ENCODE measurements around the gene NQO2. TPM values are rescaled to one million over a fixed set of nuclear protein-coding genes. Genes with fewer than 3 reads are reported as not detected.
"Not testable (repeated sequence)": the region's sequence is repeated elsewhere in the genome, so short reads cannot be mapped to it uniquely, and the experiment has no call there.

NQO2 gene
- total RNA-seq, 1 experiment from 2014 or later: 5.5 TPM

- Histone ChIP-seq H2AFZ (ENCODE audit: low read length) (no peak overlapping the region), H3K4me2 (ENCODE audit: low read depth, low read length, poor library complexity, severe bottlenecking) (peak overlapping the region; percentile 68), H3K27me3 (ENCODE audit: low read length) (no peaks in the 10 kb centered on the region), H3K4me1 (ENCODE audit: low read length) (peaks cover 26% of the 10 kb centered on the region), H3K9me2 (replicated peaks; ENCODE audit: insufficient read depth, low read length) (no peaks in the 10 kb centered on the region), H3K9me3 (ENCODE audit: low read length) (no peaks in the 10 kb centered on the region), H3K27ac (ENCODE audit: low read length) (no peak overlapping the region), H4K20me1 (ENCODE audit: insufficient read depth, low read depth, low read length) (no peaks in the 10 kb centered on the region), H3K79me2 (ENCODE audit: low read length) (no peaks in the 10 kb centered on the region), H3K36me3 (ENCODE audit: insufficient read depth, low read length) (no peaks in the 10 kb centered on the region), H3K9ac (ENCODE audit: low read length) (peak overlapping the region; percentile 47), H3K4me3 (ENCODE audit: low read length) (peak overlapping the region; percentile 66)
- DNase-seq: no peak
These were observed 586 bp upstream of the NQO2 start for GRCh38 chr6:2998998-2999617.

- no peaks in the 10 kb centered on the region for H3K9me2 ChIP-seq (replicated peaks; ENCODE audit: insufficient read depth, low read length)
- H3K9me3 ChIP-seq (ENCODE audit: low read length): no peaks in the 10 kb centered on the region
- no peaks in the 10 kb centered on the region for H3K79me2 ChIP-seq (ENCODE audit: low read length)
- DNase-seq: no peak
- no peaks in the 10 kb centered on the region for H3K27me3 ChIP-seq (ENCODE audit: low read length)
- no peak overlapping the region for H3K27ac ChIP-seq (ENCODE audit: low read length)
- H3K4me1 ChIP-seq (ENCODE audit: low read length): peaks cover 27% of the 10 kb centered on the region
- H3K36me3 ChIP-seq (ENCODE audit: insufficient read depth, low read length): no peaks in the 10 kb centered on the region
- no peak overlapping the region for H2AFZ ChIP-seq (ENCODE audit: low read length)
- no peak overlapping the region for H3K9ac ChIP-seq (ENCODE audit: low read length)
- H4K20me1 ChIP-seq (ENCODE audit: insufficient read depth, low read depth, low read length): no peaks in the 10 kb centered on the region
- no peak overlapping the region for H3K4me3 ChIP-seq (ENCODE audit: low read length)
- no peak overlapping the region for H3K4me2 ChIP-seq (ENCODE audit: low read depth, low read length, poor library complexity, severe bottlenecking)
These were observed 1.6 kb downstream of the NQO2 start for GRCh38 chr6:3001146-3001772.

GRCh38 chr6:3001773-3002293 lies 2.1 kb downstream of the NQO2 start:
- Histone ChIP-seq H3K4me2 (ENCODE audit: low read depth, low read length, poor library complexity, severe bottlenecking) (no peak overlapping the region), H4K20me1 (ENCODE audit: insufficient read depth, low read depth, low read length) (no peaks in the 10 kb centered on the region), H2AFZ (ENCODE audit: low read length) (no peak overlapping the region), H3K9me3 (ENCODE audit: low read length) (no peaks in the 10 kb centered on the region), H3K4me3 (ENCODE audit: low read length) (no peak overlapping the region), H3K9ac (ENCODE audit: low read length) (no peak overlapping the region), H3K27me3 (ENCODE audit: low read length) (no peaks in the 10 kb centered on the region), H3K36me3 (ENCODE audit: insufficient read depth, low read length) (no peaks in the 10 kb centered on the region), H3K27ac (ENCODE audit: low read length) (no peak overlapping the region), H3K4me1 (ENCODE audit: low read length) (peaks cover 24% of the 10 kb centered on the region), H3K79me2 (ENCODE audit: low read length) (no peaks in the 10 kb centered on the region), H3K9me2 (replicated peaks; ENCODE audit: insufficient read depth, low read length) (no peaks in the 10 kb centered on the region)
- DNase-seq: peak; percentile 72

- not testable (repeated sequence) for H3K36me3 ChIP-seq (ENCODE audit: insufficient read depth, low read length); H3K27ac ChIP-seq (ENCODE audit: low read length); H4K20me1 ChIP-seq (ENCODE audit: insufficient read depth, low read depth, low read length); H2AFZ ChIP-seq (ENCODE audit: low read length); H3K27me3 ChIP-seq (ENCODE audit: low read length); H3K9ac ChIP-seq (ENCODE audit: low read length); H3K79me2 ChIP-seq (ENCODE audit: low read length); H3K9me2 ChIP-seq (replicated peaks; ENCODE audit: insufficient read depth, low read length); H3K4me3 ChIP-seq (ENCODE audit: low read length); DNase-seq; H3K9me3 ChIP-seq (ENCODE audit: low read length); H3K4me2 ChIP-seq (ENCODE audit: low read depth, low read length, poor library complexity, severe bottlenecking)
- H3K4me1 ChIP-seq (ENCODE audit: low read length): peaks cover 36% of the 10 kb centered on the region
These were observed 3.5 kb downstream of the NQO2 start for GRCh38 chr6:3003226-3003625.

- no peak overlapping the region for H3K27ac ChIP-seq (ENCODE audit: low read length)
- no peak overlapping the region for H3K4me2 ChIP-seq (ENCODE audit: low read depth, low read length, poor library complexity, severe bottlenecking)
- H3K4me1 ChIP-seq (ENCODE audit: low read length): peaks cover 22% of the 10 kb centered on the region
- DNase-seq: no peak
- H3K9me3 ChIP-seq (ENCODE audit: low read length): no peaks in the 10 kb centered on the region
- H3K9me2 ChIP-seq (replicated peaks; ENCODE audit: insufficient read depth, low read length): no peaks in the 10 kb centered on the region
- no peak overlapping the region for H2AFZ ChIP-seq (ENCODE audit: low read length)
- no peaks in the 10 kb centered on the region for H3K36me3 ChIP-seq (ENCODE audit: insufficient read depth, low read length)
- H4K20me1 ChIP-seq (ENCODE audit: insufficient read depth, low read depth, low read length): no peaks in the 10 kb centered on the region
- H3K9ac ChIP-seq (ENCODE audit: low read length): no peak overlapping the region
- no peak overlapping the region for H3K4me3 ChIP-seq (ENCODE audit: low read length)
- no peaks in the 10 kb centered on the region for H3K79me2 ChIP-seq (ENCODE audit: low read length)
- no peaks in the 10 kb centered on the region for H3K27me3 ChIP-seq (ENCODE audit: low read length)
These were observed 5.4 kb downstream of the NQO2 start for GRCh38 chr6:3005077-3005476.

GRCh38 chr6:3005874-3006273 lies 6.2 kb downstream of the NQO2 start:
- H3K27me3 ChIP-seq (ENCODE audit: low read length): no peaks in the 10 kb centered on the region
- DNase-seq: no peak
- H3K9me2 ChIP-seq (replicated peaks; ENCODE audit: insufficient read depth, low read length): no peaks in the 10 kb centered on the region
- H3K4me3 ChIP-seq (ENCODE audit: low read length): no peak overlapping the region
- H3K9ac ChIP-seq (ENCODE audit: low read length): no peak overlapping the region
- H3K36me3 ChIP-seq (ENCODE audit: insufficient read depth, low read length): no peaks in the 10 kb centered on the region
- no peaks in the 10 kb centered on the region for H3K79me2 ChIP-seq (ENCODE audit: low read length)
- H3K4me1 ChIP-seq (ENCODE audit: low read length): peaks cover 19% of the 10 kb centered on the region
- no peak overlapping the region for H2AFZ ChIP-seq (ENCODE audit: low read length)
- H3K4me2 ChIP-seq (ENCODE audit: low read depth, low read length, poor library complexity, severe bottlenecking): no peak overlapping the region
- H3K27ac ChIP-seq (ENCODE audit: low read length): no peak overlapping the region
- peaks cover 8% of the 10 kb centered on the region for H3K9me3 ChIP-seq (ENCODE audit: low read length)
- no peaks in the 10 kb centered on the region for H4K20me1 ChIP-seq (ENCODE audit: insufficient read depth, low read depth, low read length)

GRCh38 chr6:3006476-3006875 lies 6.8 kb downstream of the NQO2 start:
- Histone ChIP-seq H3K4me1 (ENCODE audit: low read length) (peaks cover 19% of the 10 kb centered on the region), H3K27me3 (ENCODE audit: low read length) (no peaks in the 10 kb centered on the region), H4K20me1 (ENCODE audit: insufficient read depth, low read depth, low read length) (no peaks in the 10 kb centered on the region), H3K27ac (ENCODE audit: low read length) (no peak overlapping the region), H3K4me3 (ENCODE audit: low read length) (no peak overlapping the region), H3K4me2 (ENCODE audit: low read depth, low read length, poor library complexity, severe bottlenecking) (no peak overlapping the region), H3K36me3 (ENCODE audit: insufficient read depth, low read length) (no peaks in the 10 kb centered on the region), H2AFZ (ENCODE audit: low read length) (no peak overlapping the region), H3K9ac (ENCODE audit: low read length) (no peak overlapping the region), H3K9me2 (replicated peaks; ENCODE audit: insufficient read depth, low read length) (no peaks in the 10 kb centered on the region), H3K79me2 (ENCODE audit: low read length) (no peaks in the 10 kb centered on the region), H3K9me3 (ENCODE audit: low read length) (peaks cover 13% of the 10 kb centered on the region)
- DNase-seq: no peak

GRCh38 chr6:3007571-3007970 lies 7.9 kb downstream of the NQO2 start:
- no peak overlapping the region for H3K27ac ChIP-seq (ENCODE audit: low read length)
- no peak overlapping the region for H3K9ac ChIP-seq (ENCODE audit: low read length)
- no peaks in the 10 kb centered on the region for H3K36me3 ChIP-seq (ENCODE audit: insufficient read depth, low read length)
- H3K4me2 ChIP-seq (ENCODE audit: low read depth, low read length, poor library complexity, severe bottlenecking): no peak overlapping the region
- H3K4me3 ChIP-seq (ENCODE audit: low read length): no peak overlapping the region
- H2AFZ ChIP-seq (ENCODE audit: low read length): no peak overlapping the region
- no peaks in the 10 kb centered on the region for H3K79me2 ChIP-seq (ENCODE audit: low read length)
- peaks cover 22% of the 10 kb centered on the region for H3K9me3 ChIP-seq (ENCODE audit: low read length)
- peaks cover 19% of the 10 kb centered on the region for H3K4me1 ChIP-seq (ENCODE audit: low read length)
- H3K9me2 ChIP-seq (replicated peaks; ENCODE audit: insufficient read depth, low read length): no peaks in the 10 kb centered on the region
- no peaks in the 10 kb centered on the region for H3K27me3 ChIP-seq (ENCODE audit: low read length)
- no peaks in the 10 kb centered on the region for H4K20me1 ChIP-seq (ENCODE audit: insufficient read depth, low read depth, low read length)
- no peak for DNase-seq
